DND-41 (cell line): ENCODE results near the gene CTNNA1.
A peak's percentile ranks its signal among the peaks of the same experiment; 100 is the strongest.

Experiments used
- ATAC-seq: fragments of 200-7000 bp; cut with Tn5 transposase; 3 replicates; pipeline ENCODE4 v1.9.1; 2021; ENCODE audit warnings: low read depth; ENCODE audit not compliant: insufficient read depth
- DNase-seq: peaks from one replicate; pipeline ENCODE4 v3.0.0-alpha.2; 2020
- H2AFZ ChIP-seq: 2 replicates; pipeline ENCODE4 v1.6.0; 2012; ENCODE audit warnings: low read depth, low read length
- H3K27ac ChIP-seq: 2 replicates; pipeline ENCODE4 v1.5.1; 2012; ENCODE audit warnings: low read length, inconsistent platforms
- H3K27me3 ChIP-seq: fragments of 200-600 bp; sonication (generic); 2 replicates; pipeline ENCODE4 v1.6.0; 2012; ENCODE audit warnings: low read length, mild to moderate bottlenecking, inconsistent platforms; ENCODE audit not compliant: insufficient read depth, poor library complexity
- H3K36me3 ChIP-seq: 2 replicates; pipeline ENCODE4 v1.5.1; 2012; ENCODE audit warnings: low read length, inconsistent platforms; ENCODE audit not compliant: insufficient read depth
- H3K4me1 ChIP-seq: 2 replicates; pipeline ENCODE4 v1.5.1; 2012; ENCODE audit warnings: mild to moderate bottlenecking, low read length; ENCODE audit not compliant: insufficient read depth
- H3K4me2 ChIP-seq: 2 replicates; pipeline ENCODE4 v1.6.0; 2012; ENCODE audit warnings: mild to moderate bottlenecking, moderate library complexity, low read length, inconsistent platforms; ENCODE audit not compliant: insufficient read depth
- H3K4me3 ChIP-seq, 2 experiments: fragments of 200-600 bp in 1 of 2; shearing (Covaris generic) in 1 of 2; 2 replicates each; pipeline ENCODE4 v1.5.1; 2012 to 2016; ENCODE audit warnings: inconsistent platforms in 2 of 2, low read length in 2 of 2, mild to moderate bottlenecking in 2 of 2, low read depth in 1 of 2, moderate library complexity in 1 of 2
- H3K79me2 ChIP-seq: 2 replicates; pipeline ENCODE4 v1.6.0; 2012; ENCODE audit warnings: low read length, inconsistent platforms; ENCODE audit not compliant: insufficient read depth
- H3K9ac ChIP-seq: 2 replicates; pipeline ENCODE4 v1.6.0; 2012; ENCODE audit warnings: low read depth, mild to moderate bottlenecking, inconsistent platforms, low read length, moderate library complexity
- H3K9me3 ChIP-seq: 2 replicates; pipeline ENCODE4 v1.5.1; 2012; ENCODE audit warnings: low read length, moderate library complexity, mild to moderate bottlenecking, inconsistent platforms; ENCODE audit not compliant: insufficient read depth, severe bottlenecking
- H4K20me1 ChIP-seq: 2 replicates; pipeline ENCODE4 v1.6.0; 2012; ENCODE audit warnings: low read length; ENCODE audit not compliant: insufficient read depth
- EZH2 ChIP-seq: IDR thresholded peaks from 3 replicates; pipeline ENCODE4 v1.6.1; 2012; ENCODE audit warnings: borderline replicate concordance, low read depth, mild to moderate bottlenecking, moderate library complexity, low read length, inconsistent platforms; ENCODE audit not compliant: severe bottlenecking
- TF ChIP-seq, protein P1 (sequence below): IDR thresholded peaks from 2 replicates; pipeline ENCODE4 v1.5.1; 2012; ENCODE audit warnings: borderline replicate concordance, low read length, moderate library complexity, mild to moderate bottlenecking; ENCODE audit not compliant: poor library complexity, severe bottlenecking; ENCODE audit errors: extremely low read depth

The CTNNA1 gene

DNA sequence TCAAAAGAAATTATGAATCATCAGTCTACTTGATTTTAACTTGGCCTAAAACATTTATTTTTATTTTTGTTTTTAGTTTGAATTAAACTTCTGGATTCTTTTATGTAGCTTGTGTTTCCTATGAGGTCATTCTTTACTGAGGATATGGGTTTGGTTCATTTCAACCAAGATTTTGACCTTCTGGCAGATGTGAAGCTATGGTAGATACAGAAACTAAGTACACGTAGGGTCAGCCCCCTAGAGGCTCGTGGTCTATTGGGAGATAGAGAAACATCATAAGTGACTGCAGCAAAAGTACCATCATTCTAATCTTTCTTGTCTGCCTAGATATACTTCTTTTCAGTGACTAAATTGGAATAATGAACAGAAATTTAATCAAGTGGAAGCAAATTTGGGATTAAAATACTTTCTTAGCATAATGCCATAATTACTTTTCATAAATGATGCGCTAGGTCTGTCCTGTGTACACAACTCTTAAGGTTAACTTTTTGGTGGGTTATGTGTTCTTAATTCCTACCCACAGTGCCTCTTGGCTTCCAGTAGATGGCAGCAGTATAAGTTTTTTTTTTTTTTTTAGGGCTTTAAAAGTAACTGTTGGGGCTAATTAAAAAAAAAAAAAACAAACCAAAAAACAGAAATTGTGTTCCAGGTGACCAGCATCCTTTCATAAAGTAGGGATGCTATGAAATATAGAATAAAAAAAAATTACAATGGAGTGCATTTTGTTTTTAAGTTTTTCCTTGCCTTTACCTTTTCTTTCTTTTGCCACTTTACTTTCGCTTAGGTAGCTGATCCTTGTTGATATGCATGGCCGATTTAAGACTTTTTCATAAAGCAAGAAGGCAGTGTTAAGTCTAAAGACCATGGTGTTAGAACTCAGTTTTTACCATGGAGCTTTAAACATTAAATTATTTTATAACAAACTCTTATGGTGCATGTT, 72.0 kb downstream of the CTNNA1 start:
- H3K27me3 ChIP-seq, result no peaks in the 10 kb centered on the region
- H3K27ac ChIP-seq, result no peak overlapping the region
- no peak for DNase-seq
- H3K4me3 ChIP-seq, result no peak overlapping the region
- TF ChIP-seq EZH2, result no peak
- TF ChIP-seq, protein P1, sequence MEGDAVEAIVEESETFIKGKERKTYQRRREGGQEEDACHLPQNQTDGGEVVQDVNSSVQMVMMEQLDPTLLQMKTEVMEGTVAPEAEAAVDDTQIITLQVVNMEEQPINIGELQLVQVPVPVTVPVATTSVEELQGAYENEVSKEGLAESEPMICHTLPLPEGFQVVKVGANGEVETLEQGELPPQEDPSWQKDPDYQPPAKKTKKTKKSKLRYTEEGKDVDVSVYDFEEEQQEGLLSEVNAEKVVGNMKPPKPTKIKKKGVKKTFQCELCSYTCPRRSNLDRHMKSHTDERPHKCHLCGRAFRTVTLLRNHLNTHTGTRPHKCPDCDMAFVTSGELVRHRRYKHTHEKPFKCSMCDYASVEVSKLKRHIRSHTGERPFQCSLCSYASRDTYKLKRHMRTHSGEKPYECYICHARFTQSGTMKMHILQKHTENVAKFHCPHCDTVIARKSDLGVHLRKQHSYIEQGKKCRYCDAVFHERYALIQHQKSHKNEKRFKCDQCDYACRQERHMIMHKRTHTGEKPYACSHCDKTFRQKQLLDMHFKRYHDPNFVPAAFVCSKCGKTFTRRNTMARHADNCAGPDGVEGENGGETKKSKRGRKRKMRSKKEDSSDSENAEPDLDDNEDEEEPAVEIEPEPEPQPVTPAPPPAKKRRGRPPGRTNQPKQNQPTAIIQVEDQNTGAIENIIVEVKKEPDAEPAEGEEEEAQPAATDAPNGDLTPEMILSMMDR, result peak; percentile 78
- H2AFZ ChIP-seq, result no peak overlapping the region
- H3K36me3 ChIP-seq, result no peaks in the 10 kb centered on the region
- ATAC-seq, result peak; percentile 76
- H3K9me3 ChIP-seq, result no peaks in the 10 kb centered on the region
- H3K4me1 ChIP-seq, result peaks cover 10% of the 10 kb centered on the region
- 0 out of 2 replicates have a peak overlapping the region, but pooled peaks have one; percentile 12 for H3K4me2 ChIP-seq
- no peak overlapping the region for H3K9ac ChIP-seq
- no peaks in the 10 kb centered on the region for H4K20me1 ChIP-seq
- H3K79me2 ChIP-seq, result no peaks in the 10 kb centered on the region

- no peaks in the 10 kb centered on the region for H4K20me1 ChIP-seq
- no peak for TF ChIP-seq EZH2
- TF ChIP-seq, protein P1, result no peak
- no peaks in the 10 kb centered on the region for H3K79me2 ChIP-seq
- H3K9ac ChIP-seq, result no peak overlapping the region
- no peak overlapping the region for H3K4me3 ChIP-seq
- H3K9me3 ChIP-seq, result no peaks in the 10 kb centered on the region
- peaks cover 30% of the 10 kb centered on the region for H3K4me1 ChIP-seq
- ATAC-seq, result no peak
- H3K4me2 ChIP-seq, result no peak overlapping the region
- no peak overlapping the region for H2AFZ ChIP-seq
- H3K27ac ChIP-seq, result no peak overlapping the region
- no peak for DNase-seq
- no peaks in the 10 kb centered on the region for H3K36me3 ChIP-seq
- no peaks in the 10 kb centered on the region for H3K27me3 ChIP-seq
These were observed 75.3 kb downstream of the CTNNA1 start for GRCh38 chr5:138828556-138828955.

GRCh38 chr5:138829341-138829740, 76.1 kb downstream of the CTNNA1 start:
- H3K4me2 ChIP-seq, result no peak overlapping the region
- DNase-seq (no peak), ATAC-seq (no peak)
- H2AFZ ChIP-seq, result no peak overlapping the region
- H3K4me1 ChIP-seq, result peaks cover 30% of the 10 kb centered on the region
- H4K20me1 ChIP-seq, result no peaks in the 10 kb centered on the region
- H3K9me3 ChIP-seq, result no peaks in the 10 kb centered on the region
- H3K36me3 ChIP-seq, result no peaks in the 10 kb centered on the region
- no peak overlapping the region for H3K4me3 ChIP-seq
- TF ChIP-seq, protein P1, result no peak
- TF ChIP-seq EZH2, result no peak
- no peaks in the 10 kb centered on the region for H3K79me2 ChIP-seq
- no peak overlapping the region for H3K27ac ChIP-seq
- H3K27me3 ChIP-seq, result no peaks in the 10 kb centered on the region
- no peak overlapping the region for H3K9ac ChIP-seq
